SK-N-SH (cell line): ENCODE data around the gene CRTC2. TPM values are rescaled to one million over a fixed set of nuclear protein-coding genes. Genes with fewer than 3 reads are reported as not detected.

Source experiments
- CTCF ChIA-PET: fragments of 300-600, 350-600 bp; formaldehyde crosslinking; extraction: SDS; loops from one replicate; lab custom pipeline; 2021; lab: Yijun Ruan, JAX
- POLR2A ChIA-PET: fragments of 350-600 bp; sonication (Branson Sonifier 250); formaldehyde crosslinking; extraction: SDS; loops from one replicate; lab custom pipeline; 2020; ENCODE audit warnings: antibody characterized with exemption, inconsistent platforms; lab: Yijun Ruan, JAX
- DNase-seq: peaks from one replicate; pipeline ENCODE4 v3.0.0; 2012
- H2AFZ ChIP-seq: fragments of 200-600 bp; sonication (generic); 2 replicates; pipeline ENCODE4 v1.8.1; 2016; ENCODE audit warnings: antibody characterized with exemption, mild to moderate bottlenecking, low read depth
- H3F3A ChIP-seq: fragments of 200-600 bp; sonication (generic); replicated peaks from 2 replicates; pipeline ENCODE3; 2016; ENCODE audit warnings: antibody characterized with exemption, mild to moderate bottlenecking; ENCODE audit not compliant: insufficient read depth
- H3K27ac ChIP-seq, 2 experiments: fragments of 200-500 bp in 1 of 2; fragments of 200-600 bp in 1 of 2; sonication (Bioruptor generic) in 1 of 2; sonication (generic), shearing (Covaris generic) in 1 of 2; 2 replicates each; pipeline versions ENCODE4 v1.5.1 to v1.6.1; 2014 to 2016; ENCODE audit warnings: low read depth in 2 of 2, inconsistent platforms in 1 of 2, low read length in 1 of 2, mild to moderate bottlenecking in 1 of 2, mixed read lengths in 1 of 2
- H3K27me3 ChIP-seq: fragments of 200-600 bp; sonication (generic), shearing (Covaris generic); 2 replicates; pipeline ENCODE4 v1.6.1; 2016; ENCODE audit warnings: mixed run types; ENCODE audit not compliant: insufficient read depth
- H3K36me3 ChIP-seq, 2 experiments: fragments of 200-500 bp in 1 of 2; fragments of 200-600 bp in 1 of 2; sonication (Bioruptor generic) in 1 of 2; sonication (generic) in 1 of 2; replicated peaks in 1 of 2; 2 replicates each; pipeline versions ENCODE3 to v1.5.1; 2014 to 2016; ENCODE audit warnings: low read length in 1 of 2, mild to moderate bottlenecking in 1 of 2; ENCODE audit not compliant: insufficient read depth in 2 of 2, control insufficient read depth in 1 of 2
- H3K4me1 ChIP-seq, 2 experiments: fragments of 200-500 bp in 1 of 2; fragments of 200-600 bp in 1 of 2; sonication (Bioruptor generic) in 1 of 2; sonication (generic), shearing (Covaris generic) in 1 of 2; 2 replicates each; pipeline versions ENCODE4 v1.5.1 to v1.6.1; 2014 to 2016; ENCODE audit warnings: low read depth in 1 of 2, low read length in 1 of 2, mixed run types in 1 of 2; ENCODE audit not compliant: insufficient read depth in 2 of 2, control insufficient read depth in 1 of 2
- H3K4me2 ChIP-seq: fragments of 200-600 bp; sonication (generic), shearing (Covaris generic); 2 replicates; pipeline ENCODE4 v1.6.1; 2017; ENCODE audit warnings: mixed run types
- H3K4me3 ChIP-seq, 2 experiments: fragments of 200-500 bp in 1 of 2; fragments of 200-600 bp in 1 of 2; sonication (Bioruptor generic) in 1 of 2; sonication (generic), shearing (Covaris generic) in 1 of 2; 2 replicates each; pipeline versions ENCODE4 v1.5.1 to v1.8.1; 2014 to 2016; ENCODE audit warnings: low read depth in 2 of 2, inconsistent platforms in 1 of 2, low read length in 1 of 2, mild to moderate bottlenecking in 1 of 2, mixed read lengths in 1 of 2, moderate library complexity in 1 of 2
- H3K79me2 ChIP-seq: fragments of 200-600 bp; sonication (generic); 2 replicates; pipeline ENCODE4 v1.8.1; 2017; ENCODE audit warnings: mild to moderate bottlenecking; ENCODE audit not compliant: insufficient read depth
- H3K9ac ChIP-seq: fragments of 200-600 bp; sonication (generic); 2 replicates; pipeline ENCODE4 v1.6.1; 2017; ENCODE audit warnings: mixed run types
- H3K9me2 ChIP-seq: fragments of 200-600 bp; sonication (generic); 2 replicates; pipeline ENCODE4 v1.6.1; 2017; ENCODE audit warnings: mixed run types
- H3K9me3 ChIP-seq: fragments of 200-600 bp; sonication (generic); 2 replicates; pipeline ENCODE4 v1.6.1; 2017; ENCODE audit warnings: mixed run types, mild to moderate bottlenecking, moderate library complexity
- H4K20me1 ChIP-seq: fragments of 200-600 bp; sonication (generic); 2 replicates; pipeline ENCODE4 v1.6.1; 2017; ENCODE audit warnings: mild to moderate bottlenecking, mixed run types; ENCODE audit not compliant: insufficient read depth
- EZH2phosphoT487 ChIP-seq: fragments of 200-600 bp; sonication (generic); IDR thresholded peaks from 2 replicates; pipeline ENCODE4 v1.6.1; 2017; ENCODE audit warnings: low read depth, mixed run types, mild to moderate bottlenecking, antibody characterized with exemption, moderate library complexity, borderline replicate concordance
- FOSL2 ChIP-seq: IDR thresholded peaks from 2 replicates; pipeline ENCODE4 v1.4.0; 2012; ENCODE audit warnings: low read depth, mild to moderate bottlenecking, moderate library complexity, borderline replicate concordance
- FOXJ3 ChIP-seq: sonication (generic); formaldehyde crosslinking; IDR thresholded peaks from 2 replicates; pipeline ENCODE4 v1.5.1; 2020; ENCODE audit warnings: mild to moderate bottlenecking, missing genetic modification reagents
- GATA2 ChIP-seq: sonication (generic); formaldehyde crosslinking; IDR thresholded peaks from 2 replicates; pipeline ENCODE4 v1.5.0; 2020; ENCODE audit warnings: mild to moderate bottlenecking, missing genetic modification reagents
- IRF3 ChIP-seq: fragments of 150-350 bp; IDR thresholded peaks from 2 replicates; pipeline ENCODE4 v1.6.1; 2016; ENCODE audit warnings: mild to moderate bottlenecking, low read depth, low read length
- MEF2A ChIP-seq: IDR thresholded peaks from 2 replicates; pipeline ENCODE4 v1.4.0; 2012; ENCODE audit warnings: low read depth, borderline replicate concordance
- NRF1 ChIP-seq: IDR thresholded peaks from 2 replicates; pipeline ENCODE4 v1.6.1; 2012; ENCODE audit warnings: low read depth, mild to moderate bottlenecking, low read length
- POLR2AphosphoS5 ChIP-seq: IDR thresholded peaks from 2 replicates; pipeline ENCODE4 v1.6.1; 2012; ENCODE audit warnings: low read depth, low read length
- RAD21 ChIP-seq: IDR thresholded peaks from 2 replicates; pipeline ENCODE4 v1.6.1; 2012; ENCODE audit warnings: mild to moderate bottlenecking, low read length
- RFX5 ChIP-seq: IDR thresholded peaks from 2 replicates; pipeline ENCODE4 v1.6.1; 2012; ENCODE audit warnings: mild to moderate bottlenecking, improper control_type of control experiment, low read length
- RXRA ChIP-seq: IDR thresholded peaks from 2 replicates; pipeline ENCODE4 v1.4.0; 2012; ENCODE audit warnings: low read depth, mild to moderate bottlenecking, borderline replicate concordance
- TCF12 ChIP-seq: IDR thresholded peaks from 2 replicates; pipeline ENCODE4 v1.4.0; 2012
- TEAD4 ChIP-seq: IDR thresholded peaks from 2 replicates; pipeline ENCODE4 v1.4.0; 2012; ENCODE audit warnings: mild to moderate bottlenecking, borderline replicate concordance; ENCODE audit not compliant: insufficient read depth
- whole genome bisulfite sequencing: methylation state at CpG from one replicate; pipeline ENCODE4 v1.1.6; 2017; ENCODE audit warnings: low lambda C conversion rate; 5-methylcytosine and 5-hydroxymethylcytosine counted together
- polyA plus RNA-seq, 3 experiments: library from polyadenylated mRNA; depleted of rRNA; stranded (reverse); fragments of >200 nt; gene quantifications; 2 replicates each; pipeline ENCODE4 v1.2.3, GENCODE V29; 2012
- TF ChIP-seq, protein P1 (sequence below): IDR thresholded peaks from 2 replicates; pipeline ENCODE4 v1.4.0; 2012; ENCODE audit warnings: low read depth, borderline replicate concordance
- TF ChIP-seq, protein P2 (sequence below): fragments of 150-350 bp; IDR thresholded peaks from 2 replicates; pipeline ENCODE4 v1.6.1; 2017; ENCODE audit warnings: antibody characterized with exemption, low read length, low read depth, borderline replicate concordance
- TF ChIP-seq, protein P3 (sequence below): IDR thresholded peaks from 2 replicates; pipeline ENCODE4 v1.4.0; 2012; ENCODE audit warnings: low read depth, borderline replicate concordance

Gene CRTC2
- polyA plus RNA-seq, 1 of the 3 experiments (the other 2 are of a cell fraction) = 25.5 TPM

- TF ChIP-seq FOSL2 = no peak
- no peak for TF ChIP-seq EZH2phosphoT487
- TF ChIP-seq GATA2 (CRISPR knock-in tag) = no peak
- TF ChIP-seq IRF3 = no peak
- TF ChIP-seq TCF12 = no peak
- TF ChIP-seq RFX5 = 0 out of 2 replicates have a peak, but pooled peaks have one; percentile 31
- TF ChIP-seq TEAD4 = no peak
- TF ChIP-seq POLR2AphosphoS5 = no peak
- TF ChIP-seq, protein P1, sequence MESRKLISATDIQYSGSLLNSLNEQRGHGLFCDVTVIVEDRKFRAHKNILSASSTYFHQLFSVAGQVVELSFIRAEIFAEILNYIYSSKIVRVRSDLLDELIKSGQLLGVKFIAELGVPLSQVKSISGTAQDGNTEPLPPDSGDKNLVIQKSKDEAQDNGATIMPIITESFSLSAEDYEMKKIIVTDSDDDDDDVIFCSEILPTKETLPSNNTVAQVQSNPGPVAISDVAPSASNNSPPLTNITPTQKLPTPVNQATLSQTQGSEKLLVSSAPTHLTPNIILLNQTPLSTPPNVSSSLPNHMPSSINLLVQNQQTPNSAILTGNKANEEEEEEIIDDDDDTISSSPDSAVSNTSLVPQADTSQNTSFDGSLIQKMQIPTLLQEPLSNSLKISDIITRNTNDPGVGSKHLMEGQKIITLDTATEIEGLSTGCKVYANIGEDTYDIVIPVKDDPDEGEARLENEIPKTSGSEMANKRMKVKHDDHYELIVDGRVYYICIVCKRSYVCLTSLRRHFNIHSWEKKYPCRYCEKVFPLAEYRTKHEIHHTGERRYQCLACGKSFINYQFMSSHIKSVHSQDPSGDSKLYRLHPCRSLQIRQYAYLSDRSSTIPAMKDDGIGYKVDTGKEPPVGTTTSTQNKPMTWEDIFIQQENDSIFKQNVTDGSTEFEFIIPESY = no peak
Observed at GRCh38 chr1:153928791-153929341, 29.5 kb downstream of the CRTC2 start (continued).

GRCh38 chr1:153928245-153928644 is 30.2 kb downstream of the CRTC2 start:
- Histone ChIP-seq H4K20me1 (no peaks in the 10 kb centered on the region), H3K36me3 (peaks cover 0 to 20% of the 10 kb centered on the region in 2 experiments), H2AFZ (no peak overlapping the region), H3K9ac (no peak overlapping the region), H3K27me3 (no peaks in the 10 kb centered on the region), H3K79me2 (peaks cover 12% of the 10 kb centered on the region; the same call in 1 of the 2 replicates), H3K4me3 (no peak overlapping the region), H3K4me1 (peaks cover 5 to 21% of the 10 kb centered on the region in 2 experiments; a peak in 2 of 4 replicates), H3K9me2 (no peaks in the 10 kb centered on the region), H3K27ac (peak overlapping the region in 1 of 2 experiments; percentile 88; a peak in 2 of 4 replicates), H3F3A (peaks cover 22% of the 10 kb centered on the region), H3K4me2 (no peak overlapping the region), H3K9me3 (no peaks in the 10 kb centered on the region)
- CTCF ChIA-PET = interaction anchor here (0.9 to 3.1 kb wide), 6 partner anchors 9 to 251 kb away, joined by 3 to 46 read pairs (median 6); partner anchors contain the start of genes DENND4B and RAB13
- no peak for DNase-seq
- WGBS = 91% methylated on average over 1 of the region's 1 CpG
- POLR2A ChIA-PET = interaction anchor here (0.7 to 1.3 kb wide), 5 partner anchors 9 to 39 kb away, joined by 3 to 5 read pairs (median 4); partner anchors contain the start of genes CREB3L4, CRTC2 and DENND4B
- TF ChIP-seq, protein P2, sequence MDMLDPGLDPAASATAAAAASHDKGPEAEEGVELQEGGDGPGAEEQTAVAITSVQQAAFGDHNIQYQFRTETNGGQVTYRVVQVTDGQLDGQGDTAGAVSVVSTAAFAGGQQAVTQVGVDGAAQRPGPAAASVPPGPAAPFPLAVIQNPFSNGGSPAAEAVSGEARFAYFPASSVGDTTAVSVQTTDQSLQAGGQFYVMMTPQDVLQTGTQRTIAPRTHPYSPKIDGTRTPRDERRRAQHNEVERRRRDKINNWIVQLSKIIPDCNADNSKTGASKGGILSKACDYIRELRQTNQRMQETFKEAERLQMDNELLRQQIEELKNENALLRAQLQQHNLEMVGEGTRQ = no peak
- TF ChIP-seq POLR2AphosphoS5 (no peak), NRF1 (no peak), RFX5 (no peak), MEF2A (no peak), FOXJ3 (CRISPR knock-in tag) (no peak), RAD21 (no peak), RXRA (no peak)
- TF ChIP-seq, protein P3, sequence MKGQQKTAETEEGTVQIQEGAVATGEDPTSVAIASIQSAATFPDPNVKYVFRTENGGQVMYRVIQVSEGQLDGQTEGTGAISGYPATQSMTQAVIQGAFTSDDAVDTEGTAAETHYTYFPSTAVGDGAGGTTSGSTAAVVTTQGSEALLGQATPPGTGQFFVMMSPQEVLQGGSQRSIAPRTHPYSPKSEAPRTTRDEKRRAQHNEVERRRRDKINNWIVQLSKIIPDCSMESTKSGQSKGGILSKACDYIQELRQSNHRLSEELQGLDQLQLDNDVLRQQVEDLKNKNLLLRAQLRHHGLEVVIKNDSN = no peak
